SU-DHL-6 (cell line): ENCODE measurements around the gene LRRC7.
"Not testable (repeated sequence)": the region's sequence is repeated elsewhere in the genome, so short reads cannot be mapped to it uniquely, and the experiment has no call there.

Experiments used
- EZH2phosphoT487 ChIP-seq: fragments of 200-600 bp; sonication (generic), shearing (Covaris generic); conservative IDR thresholded peaks from 2 replicates; pipeline ENCODE4 v1.6.1; 2018; ENCODE audit warnings: mild to moderate bottlenecking, antibody characterized with exemption, low read length, moderate library complexity, mixed read lengths
- TF ChIP-seq, protein P1 (sequence below): fragments of 200-600 bp; sonication (generic); IDR thresholded peaks from one replicate; pipeline ENCODE4 v1.5.1; 2017; ENCODE audit warnings: antibody characterized with exemption, mild to moderate bottlenecking, low read length, moderate library complexity; ENCODE audit not compliant: insufficient read depth, poor library complexity, severe bottlenecking

DNA sequence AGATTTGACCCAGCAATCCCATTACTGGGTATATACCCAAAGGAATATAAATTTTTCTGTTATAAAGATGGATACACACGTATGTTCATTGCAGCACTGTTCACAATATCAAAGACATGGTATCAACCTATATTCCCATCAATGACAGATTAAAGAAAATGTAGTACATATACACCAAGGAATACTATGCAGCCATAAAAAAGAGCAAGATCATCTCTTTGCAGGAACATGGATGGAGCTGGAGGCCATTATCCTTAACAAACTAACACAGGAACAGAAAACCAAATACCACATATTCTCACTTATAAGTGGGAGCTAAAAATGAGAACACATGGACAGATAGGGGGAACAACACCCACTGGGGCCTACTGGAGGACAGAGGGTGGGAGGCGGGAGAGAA, 394.7 kb downstream of the LRRC7 start:
- TF ChIP-seq, protein P1, sequence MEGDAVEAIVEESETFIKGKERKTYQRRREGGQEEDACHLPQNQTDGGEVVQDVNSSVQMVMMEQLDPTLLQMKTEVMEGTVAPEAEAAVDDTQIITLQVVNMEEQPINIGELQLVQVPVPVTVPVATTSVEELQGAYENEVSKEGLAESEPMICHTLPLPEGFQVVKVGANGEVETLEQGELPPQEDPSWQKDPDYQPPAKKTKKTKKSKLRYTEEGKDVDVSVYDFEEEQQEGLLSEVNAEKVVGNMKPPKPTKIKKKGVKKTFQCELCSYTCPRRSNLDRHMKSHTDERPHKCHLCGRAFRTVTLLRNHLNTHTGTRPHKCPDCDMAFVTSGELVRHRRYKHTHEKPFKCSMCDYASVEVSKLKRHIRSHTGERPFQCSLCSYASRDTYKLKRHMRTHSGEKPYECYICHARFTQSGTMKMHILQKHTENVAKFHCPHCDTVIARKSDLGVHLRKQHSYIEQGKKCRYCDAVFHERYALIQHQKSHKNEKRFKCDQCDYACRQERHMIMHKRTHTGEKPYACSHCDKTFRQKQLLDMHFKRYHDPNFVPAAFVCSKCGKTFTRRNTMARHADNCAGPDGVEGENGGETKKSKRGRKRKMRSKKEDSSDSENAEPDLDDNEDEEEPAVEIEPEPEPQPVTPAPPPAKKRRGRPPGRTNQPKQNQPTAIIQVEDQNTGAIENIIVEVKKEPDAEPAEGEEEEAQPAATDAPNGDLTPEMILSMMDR, result not testable (repeated sequence)
- not testable (repeated sequence) for TF ChIP-seq EZH2phosphoT487
